Measurements from ENCODE around the gene ZDHHC5. TPM values are rescaled to one million over a fixed set of nuclear protein-coding genes. Genes with fewer than 3 reads are reported as not detected.
A peak's percentile ranks its signal among the peaks of the same experiment; 100 is the strongest.

Gene ZDHHC5
- total and polyA plus RNA-seq, 5 donors from 2014 or later: 32.1 to 49.8 (median 34.0) TPM

DNA sequence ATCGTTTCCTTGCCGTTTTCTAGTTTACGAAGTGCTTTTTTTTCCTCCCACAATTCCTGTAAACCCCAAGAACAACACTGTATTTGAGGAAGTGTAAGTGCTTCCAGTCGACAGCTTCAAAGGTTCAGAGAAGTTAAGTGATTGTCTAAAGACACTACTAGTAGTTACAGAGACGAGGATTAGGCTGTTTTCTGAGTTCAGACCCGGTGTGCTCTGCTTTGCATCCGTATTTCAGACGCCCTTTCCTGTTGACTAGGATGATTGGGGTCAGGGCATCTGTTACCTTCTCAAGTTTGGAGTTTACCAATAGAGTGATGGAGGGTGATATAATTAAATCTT is 9.9 kb upstream of the ZDHHC5 start:
- peaks cover 5 to 50% (median 25%) of the 10 kb centered on the region in 4 donors for H3K4me1 Mint-ChIP-seq
- no peaks in the 10 kb centered on the region for H3K9me3 Mint-ChIP-seq
- Histone ChIP-seq H3K4me1 (ENCODE audit: control insufficient read depth, insufficient read depth, low read length, poor library complexity, severe bottlenecking) (peaks cover 22% of the 10 kb centered on the region), H3K4me3 (ENCODE audit: low read depth, low read length) (peak overlapping the region; percentile 99), H3K9me3 (ENCODE audit: control insufficient read depth in 2 of 2, low read length in 2 of 2) (no peaks in the 10 kb centered on the region), H3K36me3 (ENCODE audit: control insufficient read depth, insufficient read depth, low read length) (peaks cover 34% of the 10 kb centered on the region), H3K27ac (ENCODE audit: insufficient read depth, low read length, poor library complexity, severe bottlenecking) (peak overlapping the region; percentile 92), H3K27me3 (ENCODE audit: control insufficient read depth, insufficient read depth, low read length) (no peaks in the 10 kb centered on the region)
- DNase-seq (peak in 1 of 3 donors; percentile 36), ATAC-seq (ENCODE audit: low read depth in 2 of 2) (no peak)
- H3K4me3 Mint-ChIP-seq: peak overlapping the region; percentile 93 to 99 (median 97)
- H3K27ac Mint-ChIP-seq: peak overlapping the region; percentile 93 to 95 (median 95)
- H3K36me3 Mint-ChIP-seq: peaks cover 29% of the 10 kb centered on the region
- peaks cover 5% of the 10 kb centered on the region for H3K27me3 Mint-ChIP-seq

DNA sequence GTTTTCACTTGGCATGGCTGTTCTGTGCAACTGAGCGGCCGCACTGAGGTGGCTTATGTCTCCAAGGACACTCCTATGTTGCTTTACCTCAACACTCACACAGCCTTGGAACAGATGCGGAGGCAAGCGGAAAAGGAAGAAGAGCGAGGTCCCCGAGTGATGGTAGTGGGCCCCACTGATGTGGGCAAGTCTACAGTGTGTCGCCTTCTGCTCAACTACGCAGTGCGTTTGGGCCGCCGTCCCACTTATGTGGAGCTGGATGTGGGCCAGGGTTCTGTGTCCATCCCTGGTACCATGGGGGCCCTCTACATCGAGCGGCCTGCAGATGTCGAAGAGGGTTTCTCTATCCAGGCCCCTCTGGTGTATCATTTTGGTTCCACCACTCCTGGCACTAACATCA is 8.2 kb upstream of the ZDHHC5 start:
- no peak for ATAC-seq (ENCODE audit: low read depth in 2 of 2)
- Histone ChIP-seq H3K27me3 (ENCODE audit: control insufficient read depth, insufficient read depth, low read length) (no peaks in the 10 kb centered on the region), H3K27ac (ENCODE audit: insufficient read depth, low read length, poor library complexity, severe bottlenecking) (no peak overlapping the region), H3K9me3 (ENCODE audit: control insufficient read depth in 2 of 2, low read length in 2 of 2) (no peaks in the 10 kb centered on the region), H3K4me3 (ENCODE audit: low read depth, low read length) (no peak overlapping the region), H3K36me3 (ENCODE audit: control insufficient read depth, insufficient read depth, low read length) (peaks cover 34% of the 10 kb centered on the region), H3K4me1 (ENCODE audit: control insufficient read depth, insufficient read depth, low read length, poor library complexity, severe bottlenecking) (peaks cover 22% of the 10 kb centered on the region)
- peaks cover 5 to 47% (median 25%) of the 10 kb centered on the region in 4 donors for H3K4me1 Mint-ChIP-seq
- H3K36me3 Mint-ChIP-seq: peaks cover 29% of the 10 kb centered on the region
- peaks cover 5% of the 10 kb centered on the region for H3K27me3 Mint-ChIP-seq
- no peak for DNase-seq
- peak overlapping the region; percentile 27 to 93 (median 42) for H3K4me3 Mint-ChIP-seq
- no peak overlapping the region for H3K27ac Mint-ChIP-seq
- H3K9me3 Mint-ChIP-seq: no peaks in the 10 kb centered on the region

DNA sequence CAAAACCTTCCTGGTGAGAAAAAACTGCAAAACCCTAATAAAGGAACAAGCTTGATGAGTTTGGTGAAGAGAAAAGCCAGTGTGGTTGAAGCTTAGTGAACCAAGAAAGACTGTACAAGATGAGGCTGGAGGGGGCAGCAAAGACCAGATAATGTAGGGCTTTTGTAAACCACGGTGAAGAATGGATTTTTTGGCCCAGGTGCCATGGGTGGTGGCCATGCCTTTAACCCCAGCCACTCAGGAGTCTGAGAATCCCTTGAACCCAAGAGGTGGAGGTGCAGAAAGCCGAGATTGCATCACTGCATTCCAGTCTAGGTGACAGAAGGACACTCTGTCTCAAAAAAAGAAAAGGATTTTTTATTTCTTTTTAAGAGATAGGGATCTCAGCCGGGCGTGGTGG is 5.0 kb upstream of the ZDHHC5 start:
- peak overlapping the region in 1 of 4 donors; percentile 60 for H3K4me3 Mint-ChIP-seq
- peaks cover 34% of the 10 kb centered on the region for H3K36me3 ChIP-seq (ENCODE audit: control insufficient read depth, insufficient read depth, low read length)
- no peak overlapping the region for H3K4me3 ChIP-seq (ENCODE audit: low read depth, low read length)
- H3K4me1 Mint-ChIP-seq: peaks cover 5 to 50% (median 25%) of the 10 kb centered on the region in 4 donors
- no peaks in the 10 kb centered on the region for H3K9me3 ChIP-seq (ENCODE audit: control insufficient read depth in 2 of 2, low read length in 2 of 2)
- no peaks in the 10 kb centered on the region for H3K27me3 ChIP-seq (ENCODE audit: control insufficient read depth, insufficient read depth, low read length)
- H3K27ac ChIP-seq (ENCODE audit: insufficient read depth, low read length, poor library complexity, severe bottlenecking): no peak overlapping the region
- H3K9me3 Mint-ChIP-seq: no peaks in the 10 kb centered on the region
- peaks cover 10% of the 10 kb centered on the region for H3K27me3 Mint-ChIP-seq
- ATAC-seq (ENCODE audit: low read depth in 2 of 2): no peak
- peaks cover 29% of the 10 kb centered on the region for H3K36me3 Mint-ChIP-seq
- DNase-seq: peak in 1 of 3 donors; percentile 50
- peaks cover 22% of the 10 kb centered on the region for H3K4me1 ChIP-seq (ENCODE audit: control insufficient read depth, insufficient read depth, low read length, poor library complexity, severe bottlenecking)
- H3K27ac Mint-ChIP-seq: no peak overlapping the region

DNA sequence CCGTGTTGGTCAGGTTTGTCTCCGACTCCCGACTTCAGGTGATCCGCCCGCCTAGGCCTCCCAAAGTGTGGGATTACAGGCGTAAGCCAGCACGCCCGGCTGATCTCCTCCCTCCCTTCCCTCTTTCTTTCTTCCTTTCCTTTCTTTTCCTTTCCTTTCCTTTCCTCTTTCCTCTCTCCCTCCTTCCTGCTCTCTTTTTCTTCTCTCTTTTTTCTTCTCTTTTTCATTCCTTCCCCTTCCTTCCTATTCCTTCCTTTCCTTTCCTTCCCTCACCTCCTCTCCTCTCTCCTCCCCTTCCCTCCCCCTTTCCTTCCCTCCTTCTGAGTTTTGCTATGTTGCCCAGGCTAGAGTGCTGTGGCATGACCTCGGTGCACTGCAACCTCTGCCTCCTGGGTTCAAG is 3.9 kb upstream of the ZDHHC5 start:
- H3K27ac ChIP-seq (ENCODE audit: insufficient read depth, low read length, poor library complexity, severe bottlenecking): no peak overlapping the region
- H3K9me3 ChIP-seq (ENCODE audit: control insufficient read depth in 2 of 2, low read length in 2 of 2): no peaks in the 10 kb centered on the region

DNA sequence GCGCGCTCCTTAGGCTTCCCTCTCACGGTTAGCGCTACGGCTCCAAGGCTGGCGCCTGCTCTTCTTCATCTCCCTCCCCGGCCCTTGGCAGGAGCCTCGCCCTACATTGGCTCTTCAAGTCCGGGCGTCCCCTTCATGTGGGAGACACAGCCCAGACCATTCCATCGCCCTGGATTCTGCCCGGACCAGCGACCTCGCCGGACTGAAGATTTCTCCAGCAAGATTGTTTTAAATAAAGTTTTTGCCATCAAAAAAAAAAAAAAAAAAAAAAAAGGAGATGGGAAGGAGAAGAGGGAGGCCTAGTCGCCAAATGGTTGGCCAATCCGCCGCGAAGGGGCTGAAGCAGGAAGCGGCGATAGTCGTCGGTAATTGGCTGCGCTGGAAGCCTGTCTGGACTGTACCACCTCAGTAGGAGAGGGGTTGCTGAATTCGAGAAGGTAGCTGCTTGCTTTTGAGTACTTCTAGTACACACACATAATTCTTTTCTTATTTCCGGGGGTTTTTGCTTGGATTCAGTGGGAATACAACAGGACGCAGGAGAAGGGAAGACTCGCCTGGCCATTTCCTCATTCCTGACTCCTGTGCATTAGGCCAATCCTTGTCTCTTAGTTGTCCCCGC is 688 bp upstream of the ZDHHC5 start:
- Histone ChIP-seq H3K4me3 (ENCODE audit: low read depth, low read length) (peak overlapping the region; percentile 99), H3K27me3 (ENCODE audit: control insufficient read depth, insufficient read depth, low read length) (no peaks in the 10 kb centered on the region), H3K4me1 (ENCODE audit: control insufficient read depth, insufficient read depth, low read length, poor library complexity, severe bottlenecking) (peaks cover 46% of the 10 kb centered on the region), H3K36me3 (ENCODE audit: control insufficient read depth, insufficient read depth, low read length) (peaks cover 12% of the 10 kb centered on the region), H3K9me3 (ENCODE audit: control insufficient read depth in 2 of 2, low read length in 2 of 2) (no peaks in the 10 kb centered on the region), H3K27ac (ENCODE audit: insufficient read depth, low read length, poor library complexity, severe bottlenecking) (peak overlapping the region; percentile 99)
- H3K4me1 Mint-ChIP-seq: peaks cover 5 to 54% (median 46%) of the 10 kb centered on the region in 4 donors
- peaks cover 14% of the 10 kb centered on the region for H3K27me3 Mint-ChIP-seq
- H3K27ac Mint-ChIP-seq: peak overlapping the region; percentile 98 to 100 (median 100)
- peak overlapping the region; percentile 91 to 96 (median 92) for H3K4me3 Mint-ChIP-seq
- peaks cover 7% of the 10 kb centered on the region for H3K36me3 Mint-ChIP-seq
- peaks cover 0 to 2% (median 0%) of the 10 kb centered on the region in 7 donors for H3K9me3 Mint-ChIP-seq
- DNase-seq: peak; percentile 91 to 98 (median 98)
- ATAC-seq (ENCODE audit: low read depth in 2 of 2): peak; percentile 66 to 69

More for the DNA sequence above, 3.9 kb upstream of the ZDHHC5 start:
- Mint-ChIP-seq H3K4me3 (peak overlapping the region in 1 of 4 donors; percentile 84), H3K36me3 (peaks cover 26% of the 10 kb centered on the region), H3K27me3 (peaks cover 11% of the 10 kb centered on the region), H3K9me3 (peaks cover 0 to 2% (median 0%) of the 10 kb centered on the region in 7 donors), H3K4me1 (peaks cover 5 to 43% (median 24%) of the 10 kb centered on the region in 4 donors), H3K27ac (no peak overlapping the region)
- no peak for DNase-seq
- H3K36me3 ChIP-seq (ENCODE audit: control insufficient read depth, insufficient read depth, low read length): peaks cover 34% of the 10 kb centered on the region
- no peak for ATAC-seq (ENCODE audit: low read depth in 2 of 2)
- no peaks in the 10 kb centered on the region for H3K27me3 ChIP-seq (ENCODE audit: control insufficient read depth, insufficient read depth, low read length)
- H3K4me1 ChIP-seq (ENCODE audit: control insufficient read depth, insufficient read depth, low read length, poor library complexity, severe bottlenecking): peaks cover 17% of the 10 kb centered on the region
- H3K4me3 ChIP-seq (ENCODE audit: low read depth, low read length): no peak overlapping the region

DNA sequence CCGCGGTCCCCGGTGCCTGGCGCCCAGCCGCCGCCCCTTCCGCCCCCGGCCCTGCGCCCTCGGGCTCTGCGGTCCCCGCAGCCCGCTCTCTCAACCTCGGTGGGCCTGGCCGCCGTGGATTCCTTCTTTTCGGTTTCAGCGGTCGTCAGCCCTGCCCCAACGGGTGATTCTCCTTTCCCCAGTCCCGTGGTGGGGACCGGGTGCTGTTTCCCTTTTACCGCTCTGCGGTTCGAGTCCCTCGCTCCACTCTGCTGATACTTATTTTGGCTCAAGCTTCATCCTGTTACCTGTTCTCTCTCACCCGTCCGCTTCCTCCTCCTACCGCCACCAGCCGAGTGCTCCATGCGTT is 494 bp downstream of the ZDHHC5 start:
- peak overlapping the region; percentile 99 for H3K27ac ChIP-seq (ENCODE audit: insufficient read depth, low read length, poor library complexity, severe bottlenecking)
- peaks cover 18% of the 10 kb centered on the region for H3K36me3 ChIP-seq (ENCODE audit: control insufficient read depth, insufficient read depth, low read length)
- no peaks in the 10 kb centered on the region for H3K9me3 ChIP-seq (ENCODE audit: control insufficient read depth in 2 of 2, low read length in 2 of 2)
- peak overlapping the region; percentile 85 for H3K4me3 ChIP-seq (ENCODE audit: low read depth, low read length)
- Mint-ChIP-seq H3K4me1 (peaks cover 9 to 62% (median 55%) of the 10 kb centered on the region in 4 donors), H3K36me3 (peaks cover 10% of the 10 kb centered on the region), H3K27me3 (peaks cover 14% of the 10 kb centered on the region), H3K4me3 (peak overlapping the region; percentile 91 to 96 (median 92)), H3K9me3 (peaks cover 0 to 2% (median 0%) of the 10 kb centered on the region in 7 donors), H3K27ac (peak overlapping the region; percentile 96 to 100 (median 98))
- H3K4me1 ChIP-seq (ENCODE audit: control insufficient read depth, insufficient read depth, low read length, poor library complexity, severe bottlenecking): peaks cover 49% of the 10 kb centered on the region
- peak in 1 of 3 donors; percentile 67 for DNase-seq
- no peaks in the 10 kb centered on the region for H3K27me3 ChIP-seq (ENCODE audit: control insufficient read depth, insufficient read depth, low read length)
- no peak for ATAC-seq (ENCODE audit: low read depth in 2 of 2)

DNA sequence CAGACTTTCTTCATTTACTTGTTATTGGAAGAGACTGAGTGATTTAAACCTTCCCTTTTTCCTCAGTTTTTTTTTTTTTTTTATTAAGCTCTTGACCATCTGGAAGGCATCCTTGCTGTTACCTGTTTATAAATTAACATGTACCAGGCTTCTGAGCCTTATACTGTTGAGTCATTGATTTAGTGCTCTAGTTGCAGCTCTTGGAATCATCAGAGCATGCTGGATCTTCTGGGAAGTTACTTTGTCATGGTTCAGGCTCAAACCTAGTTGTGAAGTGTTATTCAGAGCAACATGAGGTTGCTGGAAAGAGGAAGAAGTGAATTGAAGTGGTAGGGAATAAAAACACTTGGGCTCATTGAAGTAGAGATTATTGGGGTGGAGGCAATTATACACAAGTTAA is 6.3 kb downstream of the ZDHHC5 start:
- H3K27ac ChIP-seq (ENCODE audit: insufficient read depth, low read length, poor library complexity, severe bottlenecking): no peak overlapping the region
- H3K9me3 ChIP-seq (ENCODE audit: control insufficient read depth in 2 of 2, low read length in 2 of 2): no peaks in the 10 kb centered on the region
- DNase-seq: no peak
- no peaks in the 10 kb centered on the region for H3K27me3 ChIP-seq (ENCODE audit: control insufficient read depth, insufficient read depth, low read length)
- Mint-ChIP-seq H3K9me3 (no peaks in the 10 kb centered on the region), H3K27me3 (no peaks in the 10 kb centered on the region), H3K36me3 (peaks cover 29% of the 10 kb centered on the region), H3K4me3 (peak overlapping the region in 3 of 4 donors; percentile 2 to 62 (median 5)), H3K27ac (peak overlapping the region in 1 of 3 donors; percentile 30), H3K4me1 (peaks cover 17 to 87% (median 71%) of the 10 kb centered on the region in 4 donors)
- no peak for ATAC-seq (ENCODE audit: low read depth in 2 of 2)
- H3K4me3 ChIP-seq (ENCODE audit: low read depth, low read length): no peak overlapping the region
- H3K36me3 ChIP-seq (ENCODE audit: control insufficient read depth, insufficient read depth, low read length): peaks cover 58% of the 10 kb centered on the region
- H3K4me1 ChIP-seq (ENCODE audit: control insufficient read depth, insufficient read depth, low read length, poor library complexity, severe bottlenecking): peaks cover 54% of the 10 kb centered on the region

Measured in CD4-positive, CD25-positive, alpha-beta regulatory T cell (primary cell).